Neuronal stem cell (in vitro differentiated cells): ENCODE data around the gene MAGEA12.
"Not testable (repeated sequence)": the region's sequence is repeated elsewhere in the genome, so short reads cannot be mapped to it uniquely, and the experiment has no call there.

Experiments
- DNase-seq: peaks from one replicate; pipeline ENCODE4 v3.0.0-alpha.2; 2013; ENCODE audit warnings: low spot score
- H2AFZ ChIP-seq: one replicate; pipeline ENCODE4 v1.6.1; 2013; ENCODE audit warnings: mild to moderate bottlenecking, low read length, inconsistent platforms
- H2AK5ac ChIP-seq: 2 replicates; pipeline ENCODE4 v1.6.1; 2013; ENCODE audit warnings: low read depth, mild to moderate bottlenecking, inconsistent platforms, low read length, moderate library complexity, mixed read lengths
- H2BK120ac ChIP-seq: 2 replicates; pipeline ENCODE4 v1.6.1; 2013; ENCODE audit warnings: low read depth, mild to moderate bottlenecking, inconsistent platforms, low read length, moderate library complexity, mixed read lengths
- H2BK12ac ChIP-seq: one replicate; pipeline ENCODE4 v1.6.1; 2013; ENCODE audit warnings: low read length, inconsistent platforms
- H2BK15ac ChIP-seq: 2 replicates; pipeline ENCODE4 v1.6.1; 2013; ENCODE audit warnings: mild to moderate bottlenecking, low read length, inconsistent platforms, mixed read lengths
- H2BK5ac ChIP-seq: one replicate; pipeline ENCODE4 v1.6.1; 2013; ENCODE audit warnings: inconsistent platforms, mild to moderate bottlenecking, low read length, moderate library complexity
- H3K14ac ChIP-seq: one replicate; pipeline ENCODE4 v1.6.1; 2013; ENCODE audit warnings: low read length, inconsistent platforms
- H3K18ac ChIP-seq: 2 replicates; pipeline ENCODE4 v1.6.1; 2013; ENCODE audit warnings: low read length, inconsistent platforms
- H3K23ac ChIP-seq: 2 replicates; pipeline ENCODE4 v1.6.1; 2013; ENCODE audit warnings: low read depth, mild to moderate bottlenecking, mixed read lengths, low read length, inconsistent platforms; ENCODE audit not compliant: poor library complexity
- H3K27ac ChIP-seq: replicated peaks from 3 replicates; pipeline ENCODE4 v1.5.1; 2013; ENCODE audit warnings: low read length, inconsistent platforms
- H3K27me3 ChIP-seq, 3 experiments: 2 replicates each; pipeline ENCODE4 v1.6.1; 2013; ENCODE audit warnings: low read length in 3 of 3, mild to moderate bottlenecking in 2 of 3, inconsistent platforms in 1 of 3, low read depth in 1 of 3, mixed read lengths in 1 of 3, moderate library complexity in 1 of 3; ENCODE audit not compliant: control insufficient read depth in 3 of 3, insufficient read depth in 3 of 3
- H3K36me3 ChIP-seq, 2 donors: replicated peaks in 1 of 2; 2 replicates each; pipeline ENCODE4 v1.6.1; 2013; ENCODE audit warnings: low read length in 2 of 2; ENCODE audit not compliant: control insufficient read depth in 2 of 2, insufficient read depth in 2 of 2
- H3K4ac ChIP-seq: 2 replicates; pipeline ENCODE4 v1.6.1; 2013; ENCODE audit warnings: inconsistent platforms, mild to moderate bottlenecking, low read length, moderate library complexity
- H3K4me1 ChIP-seq, 2 donors: 1 replicate in 1 of 2; 2 replicates in 1 of 2; pipeline ENCODE4 v1.6.1; 2013; ENCODE audit warnings: low read length in 2 of 2, low read depth in 1 of 2; ENCODE audit not compliant: control insufficient read depth in 2 of 2, insufficient read depth in 1 of 2
- H3K4me2 ChIP-seq: one replicate; pipeline ENCODE4 v1.6.1; 2013; ENCODE audit warnings: mild to moderate bottlenecking, low read length, inconsistent platforms; ENCODE audit not compliant: insufficient read depth, poor library complexity, severe bottlenecking
- H3K4me3 ChIP-seq, 2 donors: 2 replicates each; pipeline ENCODE4 v1.5.1; 2013; ENCODE audit warnings: low read length in 2 of 2, mild to moderate bottlenecking in 2 of 2, inconsistent platforms in 1 of 2, moderate library complexity in 1 of 2
- H3K79me1 ChIP-seq: one replicate; pipeline ENCODE4 v1.6.1; 2013; ENCODE audit warnings: low read depth, mild to moderate bottlenecking, inconsistent platforms, low read length, moderate library complexity
- H3K9ac ChIP-seq: one replicate; pipeline ENCODE4 v1.6.1; 2013; ENCODE audit warnings: mild to moderate bottlenecking, low read depth, low read length, inconsistent platforms; ENCODE audit not compliant: poor library complexity
- H3K9me3 ChIP-seq, 2 donors: replicated peaks in 1 of 2; 2 replicates each; pipeline versions ENCODE3 to v1.6.1; 2013; ENCODE audit warnings: low read length in 2 of 2, mild to moderate bottlenecking in 2 of 2, inconsistent platforms in 1 of 2, low read depth in 1 of 2, mixed read lengths in 1 of 2, moderate library complexity in 1 of 2; ENCODE audit not compliant: control insufficient read depth in 2 of 2, insufficient read depth in 1 of 2
- H4K8ac ChIP-seq: one replicate; pipeline ENCODE4 v1.6.1; 2013; ENCODE audit warnings: low read depth, mild to moderate bottlenecking, inconsistent platforms, low read length, moderate library complexity
- H4K91ac ChIP-seq: one replicate; pipeline ENCODE4 v1.6.1; 2013; ENCODE audit warnings: low read length, low read depth, mild to moderate bottlenecking, inconsistent platforms; ENCODE audit not compliant: poor library complexity
- WGBS, 2 donors: extraction: QIAGEN DNeasy Blood & Tissue Kit; methylation state at CpG; one replicate each; pipeline ENCODE4 v1.1.7; 2013; ENCODE audit warnings: missing lambda C conversion rate in 2 of 2, mixed read lengths in 1 of 2; ENCODE audit not compliant: insufficient read length in 2 of 2, insufficient replicate concordance in 1 of 2; ENCODE audit errors: extremely low coverage in 2 of 2; 5-methylcytosine and 5-hydroxymethylcytosine counted together

The MAGEA12 gene

DNA sequence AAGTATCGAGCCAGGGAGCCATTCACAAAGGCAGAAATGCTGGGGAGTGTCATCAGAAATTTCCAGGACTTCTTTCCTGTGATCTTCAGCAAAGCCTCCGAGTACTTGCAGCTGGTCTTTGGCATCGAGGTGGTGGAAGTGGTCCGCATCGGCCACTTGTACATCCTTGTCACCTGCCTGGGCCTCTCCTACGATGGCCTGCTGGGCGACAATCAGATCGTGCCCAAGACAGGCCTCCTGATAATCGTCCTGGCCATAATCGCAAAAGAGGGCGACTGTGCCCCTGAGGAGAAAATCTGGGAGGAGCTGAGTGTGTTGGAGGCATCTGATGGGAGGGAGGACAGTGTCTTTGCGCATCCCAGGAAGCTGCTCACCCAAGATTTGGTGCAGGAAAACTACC is 3.0 kb downstream of the MAGEA12 start:
- not testable (repeated sequence) for H3K27ac ChIP-seq, H3K4ac ChIP-seq, H4K91ac ChIP-seq, H3K9me3 ChIP-seq, H3K18ac ChIP-seq, H3K4me1 ChIP-seq, H2BK15ac ChIP-seq, H3K14ac ChIP-seq, H2BK5ac ChIP-seq, H4K8ac ChIP-seq, H3K27me3 ChIP-seq, H3K36me3 ChIP-seq, DNase-seq, H3K9ac ChIP-seq, H3K23ac ChIP-seq, H2BK12ac ChIP-seq, H3K4me2 ChIP-seq, H3K79me1 ChIP-seq, H2AK5ac ChIP-seq, H2AFZ ChIP-seq, H2BK120ac ChIP-seq, H3K4me3 ChIP-seq
- no CpG with 5 or more reads among the region's 12 CpGs for WGBS, 2 donors

DNA sequence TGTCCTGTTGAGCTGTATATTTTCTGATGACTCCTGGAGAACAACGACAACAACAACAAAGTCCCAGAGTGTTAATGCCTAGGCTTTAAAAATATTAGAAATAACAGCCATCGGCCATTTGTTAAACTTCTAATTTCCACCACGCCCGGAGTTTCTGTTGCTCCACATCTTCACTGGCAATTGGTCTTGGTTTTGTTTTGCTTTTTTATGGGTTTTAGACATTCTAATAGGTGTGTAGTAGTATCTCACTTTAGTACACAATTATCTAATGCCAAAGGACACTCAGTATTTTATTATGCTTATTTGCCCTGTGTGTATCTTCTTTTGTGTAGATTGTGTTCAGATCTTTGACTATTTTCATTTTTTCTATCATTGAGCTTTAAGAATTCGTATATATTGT is 5.0 kb downstream of the MAGEA12 start:
- Histone ChIP-seq H2AFZ (no peak overlapping the region), H3K23ac (no peak overlapping the region), H2AK5ac (no peak overlapping the region), H3K4me1 (no peaks in the 10 kb centered on the region), H3K79me1 (no peaks in the 10 kb centered on the region), H3K4ac (no peak overlapping the region), H3K4me2 (no peak overlapping the region), H3K18ac (no peak overlapping the region), H3K9me3 (no peaks in the 10 kb centered on the region), H3K4me3 (no peak overlapping the region), H2BK15ac (no peak overlapping the region), H3K36me3 (no peaks in the 10 kb centered on the region), H3K27me3 (no peaks in the 10 kb centered on the region), H2BK5ac (no peak overlapping the region), H3K9ac (no peak overlapping the region), H3K27ac (no peak overlapping the region), H2BK12ac (no peak overlapping the region), H2BK120ac (no peak overlapping the region), H4K8ac (no peak overlapping the region), H4K91ac (no peak overlapping the region), H3K14ac (no peak overlapping the region)
- DNase-seq = no peak
- WGBS, 2 donors = no CpG with 5 or more reads among the region's 5 CpGs

DNA sequence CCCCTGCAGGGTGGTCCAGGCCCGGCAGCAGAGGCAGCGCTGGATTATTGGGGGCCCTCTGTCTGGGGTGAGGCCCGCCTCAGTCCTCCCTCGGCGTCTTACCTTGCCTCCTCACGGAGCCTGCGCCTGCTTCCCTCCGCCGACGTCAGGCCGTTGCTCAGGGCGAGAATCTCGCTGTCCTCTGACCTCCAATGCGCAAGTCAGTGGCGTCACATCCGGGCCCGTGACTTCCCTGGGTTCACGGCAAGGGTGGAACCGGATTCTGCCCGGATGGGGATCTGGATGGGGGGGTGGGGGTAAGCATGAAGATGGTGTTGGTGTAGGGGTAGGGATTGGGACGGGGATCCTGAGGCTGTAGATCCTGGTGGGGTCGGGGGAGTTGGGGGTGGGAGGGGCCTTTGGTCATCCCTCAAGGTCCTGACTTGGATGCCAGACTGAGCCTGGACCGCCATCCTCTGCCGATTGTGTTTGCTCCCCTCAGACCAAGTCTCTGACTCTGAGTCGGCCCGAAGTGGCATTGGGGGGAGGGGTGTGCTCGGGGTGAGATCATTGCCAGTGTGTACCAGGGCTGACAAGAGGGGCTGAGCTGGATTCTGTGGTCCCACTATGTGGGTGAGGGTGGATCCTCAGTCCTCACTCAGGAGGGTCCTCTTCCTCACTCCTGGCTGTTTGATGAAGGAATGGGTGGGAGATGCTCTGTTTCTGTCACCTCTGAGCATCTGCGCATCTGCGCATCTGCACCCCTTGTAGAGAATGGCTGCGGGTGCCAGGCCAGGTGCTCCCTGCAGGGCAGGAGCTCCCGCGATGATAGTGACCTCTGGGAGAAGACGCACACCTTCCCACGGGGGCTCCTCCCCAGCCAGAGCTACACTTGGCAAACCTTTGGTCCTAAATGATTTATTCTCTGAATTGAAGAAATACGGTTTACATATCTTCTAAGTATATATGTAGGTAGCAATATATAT is 20.4 kb downstream of the MAGEA12 start, which contains the start of gene MAGEA2:
Gene MAGEA2 (minus strand): TSS at position 157 of the 965 bp plus-strand sequence. CDS start 2,479 bp downstream, outside the sequence.
- WGBS, 2 donors = no CpG with 5 or more reads among the region's 35 CpGs
- H4K8ac ChIP-seq, H3K79me1 ChIP-seq, H3K4ac ChIP-seq, H2AK5ac ChIP-seq, H2BK15ac ChIP-seq, H3K14ac ChIP-seq, H2AFZ ChIP-seq, H3K9ac ChIP-seq, H3K4me3 ChIP-seq, H3K27ac ChIP-seq, H3K4me2 ChIP-seq, H3K27me3 ChIP-seq, H2BK120ac ChIP-seq, H2BK5ac ChIP-seq, DNase-seq, H2BK12ac ChIP-seq, H3K36me3 ChIP-seq, H3K4me1 ChIP-seq, H3K9me3 ChIP-seq, H3K23ac ChIP-seq, H4K91ac ChIP-seq, H3K18ac ChIP-seq: not testable (repeated sequence)

DNA sequence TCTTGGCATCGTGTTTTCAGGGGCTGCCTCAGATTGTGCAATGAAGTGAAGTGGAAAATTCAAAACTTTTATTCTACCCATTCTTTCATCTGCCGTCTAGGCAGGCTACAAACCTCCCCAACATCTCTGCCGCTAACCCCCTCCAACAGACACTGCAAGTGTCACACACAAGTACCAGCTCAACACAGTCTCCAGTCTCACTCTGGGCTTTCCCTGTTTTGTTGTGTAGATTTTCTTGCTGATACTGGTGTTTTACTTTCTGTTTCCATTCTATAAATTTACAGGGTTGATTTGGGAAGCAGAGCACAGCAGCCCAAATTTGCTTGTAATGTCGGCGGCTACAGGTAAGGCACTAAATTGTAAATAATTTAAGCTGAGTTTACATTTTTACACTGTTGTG is 21.3 kb downstream of the MAGEA12 start:
- H3K27me3 ChIP-seq, H2BK5ac ChIP-seq, H2AK5ac ChIP-seq, H3K36me3 ChIP-seq, H3K4me2 ChIP-seq, H4K91ac ChIP-seq, H3K4me1 ChIP-seq, H3K27ac ChIP-seq, H2BK15ac ChIP-seq, H3K14ac ChIP-seq, H2BK12ac ChIP-seq, DNase-seq, H3K9ac ChIP-seq, H3K4ac ChIP-seq, H3K18ac ChIP-seq, H4K8ac ChIP-seq, H3K79me1 ChIP-seq, H3K9me3 ChIP-seq, H2AFZ ChIP-seq, H3K23ac ChIP-seq, H2BK120ac ChIP-seq, H3K4me3 ChIP-seq: not testable (repeated sequence)
- WGBS, 2 donors = no CpG with 5 or more reads among the region's 5 CpGs
